H7 (cell line): ENCODE results near the gene FBXO10. TPM values are rescaled to one million over a fixed set of nuclear protein-coding genes. Genes with fewer than 3 reads are reported as not detected.
"Not testable (repeated sequence)": the region's sequence is repeated elsewhere in the genome, so short reads cannot be mapped to it uniquely, and the experiment has no call there.

ENCODE experiments used
- DNase-seq: peaks from one replicate; pipeline ENCODE4 v3.0.0; 2012
- H3K27me3 ChIP-seq: 2 replicates; pipeline ENCODE4 v1.6.0; 2011; ENCODE audit warnings: mild to moderate bottlenecking, low read length; ENCODE audit not compliant: control insufficient read depth, insufficient read depth
- H3K36me3 ChIP-seq: replicated peaks from 2 replicates; pipeline ENCODE4 v1.5.1; 2011; ENCODE audit warnings: low read length; ENCODE audit not compliant: control insufficient read depth, insufficient read depth
- H3K4me3 ChIP-seq: 2 replicates; pipeline ENCODE4 v1.5.1; 2011; ENCODE audit warnings: low read depth, mild to moderate bottlenecking, control low read depth, low read length, moderate library complexity; ENCODE audit not compliant: insufficient read depth
- total RNA-seq: library from RNA; depleted of rRNA; stranded (reverse); fragments of >200 nt; shearing (Covaris generic); gene quantifications from 2 replicates; pipeline ENCODE4 v1.2.3, GENCODE V29; 2014; rRNA removed

Gene FBXO10
- total RNA-seq, 1 experiment from 2014 or later = 17.4 TPM

GRCh38 chr9:37476930-37477329 lies 99.2 kb downstream of the FBXO10 start:
- Histone ChIP-seq H3K27me3 (no peaks in the 10 kb centered on the region), H3K4me3 (no peak overlapping the region), H3K36me3 (no peaks in the 10 kb centered on the region)
- no peak for DNase-seq

GRCh38 chr9:37474438-37474837 lies 101.7 kb downstream of the FBXO10 start:
- Histone ChIP-seq H3K4me3 (no peak overlapping the region), H3K36me3 (no peaks in the 10 kb centered on the region)
- DNase-seq = no peak

GRCh38 chr9:37473982-37474381 lies 102.2 kb downstream of the FBXO10 start:
- H3K4me3 ChIP-seq, H3K36me3 ChIP-seq, H3K27me3 ChIP-seq, DNase-seq: not testable (repeated sequence)

More at GRCh38 chr9:37474438-37474837, 101.7 kb downstream of the FBXO10 start:
- H3K27me3 ChIP-seq = no peaks in the 10 kb centered on the region

- DNase-seq = peak; percentile 76
- H3K27me3 ChIP-seq = no peaks in the 10 kb centered on the region
- no peak overlapping the region; the same call in 1 of the 2 replicates for H3K4me3 ChIP-seq
- no peaks in the 10 kb centered on the region for H3K36me3 ChIP-seq
Measured at GRCh38 chr9:37471942-37472684, 104.1 kb downstream of the FBXO10 start.

GRCh38 chr9:37468620-37469019 lies 107.6 kb downstream of the FBXO10 start:
- DNase-seq = peak; percentile 44
- Histone ChIP-seq H3K36me3 (no peaks in the 10 kb centered on the region), H3K4me3 (no peak overlapping the region), H3K27me3 (no peaks in the 10 kb centered on the region)

- H3K4me3 ChIP-seq, H3K27me3 ChIP-seq, H3K36me3 ChIP-seq, DNase-seq: not testable (repeated sequence)
Measured at GRCh38 chr9:37467530-37467929, 108.7 kb downstream of the FBXO10 start.

- H3K27me3 ChIP-seq = no peaks in the 10 kb centered on the region
Measured at GRCh38 chr9:37466037-37466709, 110.0 kb downstream of the FBXO10 start.

GRCh38 chr9:37465249-37466036 lies 110.7 kb downstream of the FBXO10 start, which contains the start of gene ZBTB5:
Gene ZBTB5 (minus strand): TSS chr9:37465450. CDS start chr9:37442551, 22,899 bp downstream.
- no peaks in the 10 kb centered on the region; the same call in 1 of the 2 replicates for H3K36me3 ChIP-seq
- no peaks in the 10 kb centered on the region for H3K27me3 ChIP-seq
- H3K4me3 ChIP-seq = peak within 1 kb of the TSS; percentile 96
- peak; percentile 97 for DNase-seq

More at GRCh38 chr9:37466037-37466709, 110.0 kb downstream of the FBXO10 start:
- peak; percentile 84 for DNase-seq
- H3K36me3 ChIP-seq = no peaks in the 10 kb centered on the region; the same call in 1 of the 2 replicates
- H3K4me3 ChIP-seq = peak overlapping the region; percentile 96

- H3K4me3 ChIP-seq = peak overlapping the region; percentile 96
- DNase-seq = no peak
- no peaks in the 10 kb centered on the region; the same call in 1 of the 2 replicates for H3K36me3 ChIP-seq
- no peaks in the 10 kb centered on the region for H3K27me3 ChIP-seq
Measured at GRCh38 chr9:37464426-37465248, 111.5 kb downstream of the FBXO10 start.

GRCh38 chr9:37464006-37464405 lies 112.2 kb downstream of the FBXO10 start:
- Histone ChIP-seq H3K4me3 (peak overlapping the region; percentile 96), H3K36me3 (no peaks in the 10 kb centered on the region; the same call in 1 of the 2 replicates), H3K27me3 (no peaks in the 10 kb centered on the region)
- DNase-seq = no peak

Other genes with a start within 250 kb of the FBXO10 start
- gene GRHPR, start 153.7 kb downstream of the FBXO10 start, total RNA-seq = 151 and 170 TPM in 2 replicates
- gene ZBTB5, start 110.9 kb downstream of the FBXO10 start, total RNA-seq = 15.6 and 18.3 TPM in 2 replicates
- 33.5 and 41.3 TPM in 2 replicates for gene POLR1E, start 90.4 kb downstream of the FBXO10 start, total RNA-seq
- gene TOMM5, start 16.2 kb upstream of the FBXO10 start, total RNA-seq = 157 and 164 TPM in 2 replicates
- 0.03 TPM in 1 of 2 replicates, not detected in the other for gene FRMPD1, start 74.6 kb upstream of the FBXO10 start, total RNA-seq
- gene TRMT10B, start 177.4 kb upstream of the FBXO10 start, total RNA-seq = 2.2 and 2.5 TPM in 2 replicates
- gene EXOSC3, start 208.7 kb upstream of the FBXO10 start, total RNA-seq = 71.9 and 82.8 TPM in 2 replicates
- gene DCAF10, start 224.4 kb upstream of the FBXO10 start, total RNA-seq = 18.6 and 22.9 TPM in 2 replicates